K562 (cell line): ENCODE data around the gene STK16. TPM values are rescaled to one million over a fixed set of nuclear protein-coding genes. Genes with fewer than 3 reads are reported as not detected.

ENCODE experiments used
- ARNT ChIP-seq, 2 experiments: fragments of 450-650 bp; IDR thresholded peaks; 2 replicates each; pipeline ENCODE4 v1.6.1; 2016; ENCODE audit warnings: mild to moderate bottlenecking in 1 of 2
- ETV1 ChIP-seq: fragments of 450-650 bp; conservative IDR thresholded peaks from 2 replicates; pipeline ENCODE4 v1.6.1; 2016; ENCODE audit warnings: missing genetic modification characterization, control low read depth, low read depth, missing compliant biosample characterization
- FOSL1 ChIP-seq: fragments of 200-800 bp; sonication (Bioruptor generic); conservative IDR thresholded peaks from 2 replicates; pipeline ENCODE4 v1.6.1; 2016; ENCODE audit warnings: missing genetic modification characterization, missing compliant biosample characterization
- FOXK2 ChIP-seq, 2 experiments: fragments of 450-650 bp; IDR thresholded peaks in 1 of 2; conservative IDR thresholded peaks in 1 of 2; 2 replicates each; pipeline ENCODE4 v1.6.1; 2016; ENCODE audit warnings: low read depth in 2 of 2, mild to moderate bottlenecking in 1 of 2
- GABPA ChIP-seq: fragments of 200-800 bp; sonication (Bioruptor generic); conservative IDR thresholded peaks from 2 replicates; pipeline ENCODE4 v1.6.1; 2016; ENCODE audit warnings: low read depth, missing genetic modification characterization, missing compliant biosample characterization
- GATAD2B ChIP-seq: fragments of 450-650 bp; IDR thresholded peaks from 2 replicates; pipeline ENCODE4 v1.6.1; 2017; ENCODE audit warnings: mild to moderate bottlenecking, borderline replicate concordance
- KDM1A ChIP-seq, 2 experiments: fragments of 450-650 bp; IDR thresholded peaks; 2 replicates each; pipeline ENCODE4 v1.6.1; 2016; ENCODE audit warnings: mild to moderate bottlenecking in 2 of 2
- MAFG ChIP-seq: fragments of 450-650 bp; conservative IDR thresholded peaks from 2 replicates; pipeline ENCODE4 v1.6.1; 2016; ENCODE audit warnings: missing genetic modification characterization, missing compliant biosample characterization
- NR4A1 ChIP-seq, 2 experiments: fragments of 250-450 bp in 1 of 2; fragments of 450-650 bp in 1 of 2; sonication (Bioruptor Pico) in 1 of 2; IDR thresholded peaks; 2 replicates each; pipeline versions ENCODE4 v1.4.0 to v1.6.1; 2016 to 2020; ENCODE audit warnings: mild to moderate bottlenecking in 2 of 2, missing compliant biosample characterization in 1 of 2, missing genetic modification characterization in 1 of 2, moderate library complexity in 1 of 2
- ZC3H11A ChIP-seq: IDR thresholded peaks from 2 replicates; pipeline ENCODE4 v1.6.1; 2012; ENCODE audit warnings: low read depth, low read length, improper control_type of control experiment
- ZNF316 ChIP-seq: fragments of 450-650 bp; IDR thresholded peaks from 2 replicates; pipeline ENCODE4 v1.6.1; 2016
- ZNF551 ChIP-seq: fragments of 250-450 bp; sonication (Bioruptor Pico); IDR thresholded peaks from 2 replicates; pipeline ENCODE4 v1.5.0; 2021; ENCODE audit warnings: mild to moderate bottlenecking, moderate library complexity
- ZNF583 ChIP-seq: fragments of 250-450 bp; sonication (Bioruptor Pico); IDR thresholded peaks from 2 replicates; pipeline ENCODE4 v1.4.0; 2020
- ZNF696 ChIP-seq: fragments of 250-450 bp; sonication (Bioruptor Pico); conservative IDR thresholded peaks from 2 replicates; pipeline ENCODE4 v1.4.0; 2020; ENCODE audit warnings: mild to moderate bottlenecking, moderate library complexity
- polyA plus RNA-seq, 8 experiments: library from polyadenylated mRNA; depleted of rRNA in 4 of 8; stranded (reverse) in 5 of 8; unstranded in 3 of 8; fragments of >200 nt; fragmentation: Nextera tagmentation in 2 of 8; fragmentation: Illumina TruSeq in 1 of 8; extraction: Ambion mirVana in 2 of 8; extraction: Trizol in 1 of 8; gene quantifications; 2 replicates each; pipeline versions ENCODE4 v1.2.1 to v1.2.3, GENCODE V29; 2011 to 2014; ENCODE audit warnings: inconsistent platforms in 1 of 8, missing spikeins in 1 of 8
- total RNA-seq, 7 experiments: library from RNA; depleted of rRNA in 6 of 7; stranded (reverse); fragments of >200 nt in 6 of 7; fragmentation: Illumina TruSeq in 2 of 7; extraction: Trizol in 2 of 7; gene quantifications; 2 replicates each; pipeline versions ENCODE4 v1.2.1 to v1.2.3, GENCODE V29; 2011 to 2021; ENCODE audit warnings: low replicate concordance in 1 of 7
- TF ChIP-seq, protein P1 (sequence below), 2 experiments: fragments of 450-650 bp in 1 of 2; sonication (generic) in 1 of 2; formaldehyde crosslinking in 1 of 2; IDR thresholded peaks; 2 replicates each; pipeline versions ENCODE4 v1.7.1 to v1.9.0; 2016 to 2022; ENCODE audit warnings: inconsistent platforms in 1 of 2, mild to moderate bottlenecking in 1 of 2, missing genetic modification reagents in 1 of 2
- TF ChIP-seq, protein P2 (sequence below): fragments of 250-450 bp; sonication (Bioruptor Pico); IDR thresholded peaks from 2 replicates; pipeline ENCODE4 v1.5.0; 2022; ENCODE audit warnings: mild to moderate bottlenecking

STK16 gene
- total and polyA plus RNA-seq, 9 of the 15 experiments (the other 6 are each of a cell fraction or from before 2014, with no cell fraction given), result 5.4 to 36.2 (median 17.8) TPM

DNA sequence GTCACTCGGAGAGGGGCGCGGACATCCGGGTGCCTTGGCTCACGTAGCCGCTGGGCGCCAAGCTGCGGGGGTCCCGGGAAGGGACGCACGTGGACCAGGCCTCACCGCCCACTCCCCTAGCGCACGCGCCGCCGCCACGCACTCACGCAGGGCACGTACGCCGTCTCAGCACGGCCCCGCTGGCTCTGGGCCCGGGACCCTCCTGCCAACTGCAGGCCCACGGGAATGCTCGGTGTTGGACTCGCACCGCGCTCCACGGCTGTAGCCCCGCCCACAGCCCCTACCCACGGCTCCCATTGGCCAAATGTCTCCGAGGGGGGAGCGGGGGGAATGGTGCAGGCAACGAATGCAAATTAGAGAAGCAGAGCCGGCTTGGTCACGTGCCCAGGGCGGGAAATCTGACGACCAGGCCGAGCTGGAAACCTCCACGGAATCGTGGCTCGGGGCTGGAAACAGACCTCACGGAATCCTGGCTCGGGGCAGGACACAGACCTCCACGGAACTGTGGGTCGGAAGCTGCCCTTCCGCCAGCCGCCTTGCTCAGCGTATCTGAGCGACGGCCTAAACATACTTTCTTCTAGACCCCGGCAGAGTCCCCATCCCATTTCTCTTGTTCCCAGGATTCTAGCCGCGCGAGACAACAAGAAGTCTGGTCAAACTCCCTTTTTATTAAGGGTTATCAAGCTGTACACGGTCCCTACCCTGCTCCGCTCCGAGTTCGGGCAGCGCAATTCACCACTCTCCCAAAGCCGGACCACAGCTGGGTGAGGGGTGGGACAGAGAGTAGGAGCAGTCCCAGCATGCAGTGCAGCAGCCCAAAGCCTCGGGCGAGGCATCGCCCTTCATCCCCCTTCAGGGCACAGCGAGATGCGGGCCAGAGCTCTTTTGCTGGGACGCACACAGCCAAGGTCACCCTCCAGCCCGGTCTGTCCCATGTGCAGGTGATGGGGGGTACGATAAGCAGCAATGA, 26.3 kb upstream of the STK16 start, which contains the start of gene ABCB6 (continued):
- TF ChIP-seq NR4A1 (CRISPR knock-in tag; IDR thresholded peaks at IDR 0.05) (no peak), NR4A1 (tag; IDR thresholded peaks at IDR 0.05) (no peak), GATAD2B (peak; percentile 68; the same call in 1 of the 2 replicates), ZNF696 (no peak), ZNF583 (CRISPR knock-in tag) (no peak), FOXK2 (conservative IDR thresholded peaks at IDR 0.05 in 1 of 2, IDR thresholded peaks at IDR 0.05 in 1 of 2; ENCODE audit: low read depth in 2 of 2) (no peak), ZC3H11A (no peak), FOSL1 (tag) (no peak), ZNF551 (CRISPR knock-in tag) (no peak), ETV1 (tag) (no peak), ARNT (IDR thresholded peaks at IDR 0.05) (no peak), KDM1A (IDR thresholded peaks at IDR 0.05) (no peak), MAFG (tag) (no peak), GABPA (tag) (no peak), ZNF316 (no peak)
- TF ChIP-seq, protein P1, sequence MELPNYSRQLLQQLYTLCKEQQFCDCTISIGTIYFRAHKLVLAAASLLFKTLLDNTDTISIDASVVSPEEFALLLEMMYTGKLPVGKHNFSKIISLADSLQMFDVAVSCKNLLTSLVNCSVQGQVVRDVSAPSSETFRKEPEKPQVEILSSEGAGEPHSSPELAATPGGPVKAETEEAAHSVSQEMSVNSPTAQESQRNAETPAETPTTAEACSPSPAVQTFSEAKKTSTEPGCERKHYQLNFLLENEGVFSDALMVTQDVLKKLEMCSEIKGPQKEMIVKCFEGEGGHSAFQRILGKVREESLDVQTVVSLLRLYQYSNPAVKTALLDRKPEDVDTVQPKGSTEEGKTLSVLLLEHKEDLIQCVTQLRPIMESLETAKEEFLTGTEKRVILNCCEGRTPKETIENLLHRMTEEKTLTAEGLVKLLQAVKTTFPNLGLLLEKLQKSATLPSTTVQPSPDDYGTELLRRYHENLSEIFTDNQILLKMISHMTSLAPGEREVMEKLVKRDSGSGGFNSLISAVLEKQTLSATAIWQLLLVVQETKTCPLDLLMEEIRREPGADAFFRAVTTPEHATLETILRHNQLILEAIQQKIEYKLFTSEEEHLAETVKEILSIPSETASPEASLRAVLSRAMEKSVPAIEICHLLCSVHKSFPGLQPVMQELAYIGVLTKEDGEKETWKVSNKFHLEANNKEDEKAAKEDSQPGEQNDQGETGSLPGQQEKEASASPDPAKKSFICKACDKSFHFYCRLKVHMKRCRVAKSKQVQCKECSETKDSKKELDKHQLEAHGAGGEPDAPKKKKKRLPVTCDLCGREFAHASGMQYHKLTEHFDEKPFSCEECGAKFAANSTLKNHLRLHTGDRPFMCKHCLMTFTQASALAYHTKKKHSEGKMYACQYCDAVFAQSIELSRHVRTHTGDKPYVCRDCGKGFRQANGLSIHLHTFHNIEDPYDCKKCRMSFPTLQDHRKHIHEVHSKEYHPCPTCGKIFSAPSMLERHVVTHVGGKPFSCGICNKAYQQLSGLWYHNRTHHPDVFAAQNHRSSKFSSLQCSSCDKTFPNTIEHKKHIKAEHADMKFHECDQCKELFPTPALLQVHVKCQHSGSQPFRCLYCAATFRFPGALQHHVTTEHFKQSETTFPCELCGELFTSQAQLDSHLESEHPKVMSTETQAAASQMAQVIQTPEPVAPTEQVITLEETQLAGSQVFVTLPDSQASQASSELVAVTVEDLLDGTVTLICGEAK (IDR thresholded peaks at IDR 0.05), result no peak
- TF ChIP-seq, protein P1 (CRISPR knock-in tag; IDR thresholded peaks at IDR 0.05), result no peak
- TF ChIP-seq, protein P2, sequence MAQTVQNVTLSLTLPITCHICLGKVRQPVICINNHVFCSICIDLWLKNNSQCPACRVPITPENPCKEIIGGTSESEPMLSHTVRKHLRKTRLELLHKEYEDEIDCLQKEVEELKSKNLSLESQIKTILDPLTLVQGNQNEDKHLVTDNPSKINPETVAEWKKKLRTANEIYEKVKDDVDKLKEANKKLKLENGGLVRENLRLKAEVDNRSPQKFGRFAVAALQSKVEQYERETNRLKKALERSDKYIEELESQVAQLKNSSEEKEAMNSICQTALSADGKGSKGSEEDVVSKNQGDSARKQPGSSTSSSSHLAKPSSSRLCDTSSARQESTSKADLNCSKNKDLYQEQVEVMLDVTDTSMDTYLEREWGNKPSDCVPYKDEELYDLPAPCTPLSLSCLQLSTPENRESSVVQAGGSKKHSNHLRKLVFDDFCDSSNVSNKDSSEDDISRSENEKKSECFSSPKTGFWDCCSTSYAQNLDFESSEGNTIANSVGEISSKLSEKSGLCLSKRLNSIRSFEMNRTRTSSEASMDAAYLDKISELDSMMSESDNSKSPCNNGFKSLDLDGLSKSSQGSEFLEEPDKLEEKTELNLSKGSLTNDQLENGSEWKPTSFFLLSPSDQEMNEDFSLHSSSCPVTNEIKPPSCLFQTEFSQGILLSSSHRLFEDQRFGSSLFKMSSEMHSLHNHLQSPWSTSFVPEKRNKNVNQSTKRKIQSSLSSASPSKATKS, result no peak
